GM12865 (cell line): Measurements from ENCODE around the gene TRNAU1AP.
"Not testable (repeated sequence)": the region's sequence is repeated elsewhere in the genome, so short reads cannot be mapped to it uniquely, and the experiment has no call there.

Experiments used
- DNase-seq: peaks from one replicate; pipeline ENCODE4 v3.0.0; 2010; ENCODE audit warnings: low read depth
- H3K4me3 ChIP-seq: 2 replicates; pipeline ENCODE4 v1.5.1; 2011; ENCODE audit warnings: mild to moderate bottlenecking, low read depth, low read length, control low read depth
- CTCF ChIP-seq: IDR thresholded peaks from 2 replicates; pipeline ENCODE4 v1.5.1; 2011; ENCODE audit warnings: low read length, control low read depth, low read depth, inconsistent platforms; ENCODE audit not compliant: insufficient read depth; ENCODE audit errors: missing control alignments

Gene TRNAU1AP

GRCh38 chr1:28508435-28508754, 44.5 kb upstream of the TRNAU1AP start:
- peak; percentile 28 for DNase-seq
- no peak for TF ChIP-seq CTCF
- peak overlapping the region; percentile 80 for H3K4me3 ChIP-seq

- no peak for TF ChIP-seq CTCF
- H3K4me3 ChIP-seq, result peak overlapping the region; percentile 80
- no peak for DNase-seq
These were observed 43.1 kb upstream of the TRNAU1AP start for GRCh38 chr1:28509705-28510272.

- TF ChIP-seq CTCF, result no peak
- H3K4me3 ChIP-seq, result peak overlapping the region; percentile 80
- DNase-seq, result peak; percentile 66
These were observed 42.5 kb upstream of the TRNAU1AP start for GRCh38 chr1:28510273-28510969.

GRCh38 chr1:28510970-28511440, 41.9 kb upstream of the TRNAU1AP start:
- peak; percentile 84 for DNase-seq
- H3K4me3 ChIP-seq, result peak overlapping the region; percentile 80
- no peak for TF ChIP-seq CTCF

GRCh38 chr1:28512058-28512611, 40.8 kb upstream of the TRNAU1AP start:
- peak; percentile 73 for DNase-seq
- peak overlapping the region; percentile 36 for H3K4me3 ChIP-seq
- no peak for TF ChIP-seq CTCF

GRCh38 chr1:28514445-28514933, 38.4 kb upstream of the TRNAU1AP start:
- DNase-seq, result peak; percentile 51
- not testable (repeated sequence) for H3K4me3 ChIP-seq

GRCh38 chr1:28516518-28516956, 36.3 kb upstream of the TRNAU1AP start:
- TF ChIP-seq CTCF, result no peak

More at GRCh38 chr1:28516518-28516956, 36.3 kb upstream of the TRNAU1AP start:
- no peak overlapping the region for H3K4me3 ChIP-seq
- peak; percentile 38 for DNase-seq
